HEK293 (cell line): ENCODE results near the gene COMMD6.

ENCODE experiments used
- CTCF ChIA-PET: fragments of 350-600 bp; formaldehyde crosslinking; extraction: SDS; loops from one replicate; lab custom pipeline; 2021; ENCODE audit warnings: antibody characterized with exemption; lab: Yijun Ruan, JAX
- POLR2A ChIA-PET: fragments of 300-600 bp; formaldehyde crosslinking; extraction: SDS; loops from one replicate; lab custom pipeline; 2020; ENCODE audit warnings: antibody characterized with exemption, inconsistent platforms; lab: Yijun Ruan, JAX
- H3K27ac ChIP-seq: fragments of 200-500 bp; sonication (Bioruptor generic); 2 replicates; pipeline ENCODE4 v1.5.1; 2014; ENCODE audit warnings: low read depth, low read length, control low read depth, inconsistent platforms; ENCODE audit errors: extremely low read depth
- H3K36me3 ChIP-seq, 2 experiments: fragments of 200-500 bp in 1 of 2; sonication (Bioruptor generic) in 1 of 2; 1 replicate in 1 of 2; 2 replicates in 1 of 2; pipeline ENCODE4 v1.5.1; 2014 to 2017; ENCODE audit warnings: inconsistent platforms in 2 of 2, low read length in 2 of 2; ENCODE audit not compliant: control insufficient read depth in 2 of 2, insufficient read depth in 1 of 2
- H3K4me1 ChIP-seq: fragments of 200-500 bp; sonication (Bioruptor generic); 2 replicates; pipeline ENCODE4 v1.5.1; 2014; ENCODE audit warnings: mild to moderate bottlenecking, low read length, inconsistent platforms; ENCODE audit not compliant: control insufficient read depth, insufficient read depth
- H3K4me3 ChIP-seq: 2 replicates; pipeline ENCODE4 v1.5.1; 2011; ENCODE audit warnings: low read depth, mild to moderate bottlenecking, control low read depth, low read length, moderate library complexity
- H3K9me3 ChIP-seq: fragments of 200-500 bp; sonication (Bioruptor generic); 2 replicates; pipeline ENCODE4 v1.5.1; 2014; ENCODE audit warnings: low read depth, low read length, inconsistent platforms; ENCODE audit not compliant: control insufficient read depth, insufficient read depth
- ATF2 ChIP-seq: fragments of 450-650 bp; formaldehyde crosslinking; IDR thresholded peaks from 2 replicates; pipeline ENCODE4 v1.5.1; 2016; ENCODE audit warnings: missing biosample characterization, missing genetic modification characterization, low read depth
- CTCF ChIP-seq: fragments of 450-650 bp; formaldehyde crosslinking; IDR thresholded peaks from 2 replicates; pipeline ENCODE4 v1.5.1; 2016; ENCODE audit warnings: missing biosample characterization, missing genetic modification characterization
- GLIS1 ChIP-seq: fragments of 450-650 bp; formaldehyde crosslinking; IDR thresholded peaks from 2 replicates; pipeline ENCODE4 v1.5.1; 2016; ENCODE audit warnings: missing biosample characterization, missing genetic modification characterization
- HOXA7 ChIP-seq: sonication (generic); formaldehyde crosslinking; IDR thresholded peaks from 2 replicates; pipeline ENCODE4 v1.8.1; 2022; ENCODE audit warnings: missing genetic modification reagents, borderline replicate concordance
- HOXD13 ChIP-seq: sonication (generic); formaldehyde crosslinking; IDR thresholded peaks from 2 replicates; pipeline ENCODE4 v1.8.0; 2022; ENCODE audit warnings: missing genetic modification reagents, borderline replicate concordance
- IKZF3 ChIP-seq: fragments of 450-650 bp; IDR thresholded peaks from 2 replicates; pipeline ENCODE4 v1.5.0; 2018; ENCODE audit warnings: missing biosample characterization, mild to moderate bottlenecking, missing genetic modification characterization, moderate library complexity
- KLF8 ChIP-seq: fragments of 450-650 bp; formaldehyde crosslinking; IDR thresholded peaks from 2 replicates; pipeline ENCODE4 v1.5.1; 2016; ENCODE audit warnings: missing biosample characterization, missing genetic modification characterization
- MZF1 ChIP-seq: fragments of 450-650 bp; formaldehyde crosslinking; IDR thresholded peaks from 2 replicates; pipeline ENCODE4 v1.5.1; 2017; ENCODE audit warnings: missing biosample characterization, missing genetic modification characterization, borderline replicate concordance
- PRDM2 ChIP-seq: fragments of 450-650 bp; formaldehyde crosslinking; IDR thresholded peaks from 2 replicates; pipeline ENCODE4 v1.5.1; 2016; ENCODE audit warnings: missing biosample characterization, missing genetic modification characterization, borderline replicate concordance
- SALL2 ChIP-seq: fragments of 450-650 bp; formaldehyde crosslinking; IDR thresholded peaks from 2 replicates; pipeline ENCODE4 v1.5.0; 2017; ENCODE audit warnings: missing biosample characterization, mild to moderate bottlenecking, missing genetic modification characterization, borderline replicate concordance
- ZBTB44 ChIP-seq: fragments of 450-650 bp; IDR thresholded peaks from 2 replicates; pipeline ENCODE4 v1.5.1; 2018; ENCODE audit warnings: missing biosample characterization, mild to moderate bottlenecking, missing genetic modification characterization
- ZBTB8A ChIP-seq: fragments of 450-650 bp; formaldehyde crosslinking; IDR thresholded peaks from 2 replicates; pipeline ENCODE4 v1.5.1; 2016; ENCODE audit warnings: missing biosample characterization, missing genetic modification characterization
- ZFP37 ChIP-seq: fragments of 450-650 bp; formaldehyde crosslinking; IDR thresholded peaks from 2 replicates; pipeline ENCODE4 v1.5.1; 2016; ENCODE audit warnings: missing biosample characterization, missing genetic modification characterization
- ZNF155 ChIP-seq: fragments of 450-650 bp; formaldehyde crosslinking; IDR thresholded peaks from 2 replicates; pipeline ENCODE4 v1.5.1; 2016; ENCODE audit warnings: missing biosample characterization, missing genetic modification characterization
- ZNF24 ChIP-seq: fragments of 450-650 bp; formaldehyde crosslinking; IDR thresholded peaks from 2 replicates; pipeline ENCODE4 v1.5.1; 2016; ENCODE audit warnings: missing biosample characterization, missing genetic modification characterization
- ZNF266 ChIP-seq: fragments of 450-650 bp; formaldehyde crosslinking; IDR thresholded peaks from 2 replicates; pipeline ENCODE4 v1.5.1; 2016; ENCODE audit warnings: missing biosample characterization, missing genetic modification characterization, low read depth
- ZNF302 ChIP-seq: fragments of 450-650 bp; formaldehyde crosslinking; IDR thresholded peaks from 2 replicates; pipeline ENCODE4 v1.5.1; 2016; ENCODE audit warnings: missing biosample characterization, missing genetic modification characterization, low read depth
- ZNF366 ChIP-seq: fragments of 450-650 bp; formaldehyde crosslinking; conservative IDR thresholded peaks from 2 replicates; pipeline ENCODE4 v1.5.1; 2016; ENCODE audit warnings: missing biosample characterization, missing genetic modification characterization
- ZNF398 ChIP-seq: fragments of 450-650 bp; formaldehyde crosslinking; IDR thresholded peaks from 2 replicates; pipeline ENCODE4 v1.5.1; 2017; ENCODE audit warnings: missing biosample characterization, missing genetic modification characterization
- ZNF561 ChIP-seq: fragments of 450-650 bp; IDR thresholded peaks from 2 replicates; pipeline ENCODE4 v1.5.1; 2018; ENCODE audit warnings: missing biosample characterization, missing genetic modification characterization, borderline replicate concordance
- ZNF580 ChIP-seq: fragments of 450-650 bp; formaldehyde crosslinking; IDR thresholded peaks from 2 replicates; pipeline ENCODE4 v1.5.1; 2016; ENCODE audit warnings: missing biosample characterization, missing genetic modification characterization
- ZNF645 ChIP-seq: fragments of 450-650 bp; formaldehyde crosslinking; IDR thresholded peaks from 2 replicates; pipeline ENCODE4; 2016; ENCODE audit warnings: missing biosample characterization, missing genetic modification characterization
- ZSCAN30 ChIP-seq: fragments of 450-650 bp; IDR thresholded peaks from 2 replicates; pipeline ENCODE4 v1.5.1; 2018; ENCODE audit warnings: missing biosample characterization, mild to moderate bottlenecking, missing genetic modification characterization, moderate library complexity

COMMD6 gene

GRCh38 chr13:75480671-75481175 is 56.9 kb downstream of the COMMD6 start:
- Histone ChIP-seq H3K27ac (peak overlapping the region; percentile 48; the same call in 1 of the 2 replicates), H3K4me1 (no peaks in the 10 kb centered on the region; the same call in 1 of the 2 replicates), H3K9me3 (no peaks in the 10 kb centered on the region), H3K36me3 (no peaks in the 10 kb centered on the region), H3K4me3 (peak overlapping the region; percentile 70)
- ChIA-PET CTCF (no interaction called here), POLR2A (no interaction called here)
- TF ChIP-seq ZNF645 (tag by site-specific recombination) = no peak
- TF ChIP-seq CTCF (tag by site-specific recombination) = no peak; the same call in 1 of the 2 replicates
- TF ChIP-seq PRDM2 = no peak
- TF ChIP-seq ZNF155 = no peak
- TF ChIP-seq MZF1 (tag by site-specific recombination) = no peak
- TF ChIP-seq ATF2 (tag by site-specific recombination) = no peak
- TF ChIP-seq KLF8 = peak; percentile 81; the same call in 1 of the 2 replicates
- peak; percentile 86 for TF ChIP-seq ZNF366 (tag by site-specific recombination)
- no peak for TF ChIP-seq ZBTB44 (tag by site-specific recombination)
- no peak for TF ChIP-seq HOXA7 (CRISPR knock-in tag)
- peak; percentile 74 for TF ChIP-seq ZNF398 (tag by site-specific recombination)
- TF ChIP-seq ZSCAN30 (tag by site-specific recombination) = peak; percentile 21; the same call in 1 of the 2 replicates
- TF ChIP-seq ZNF561 (tag by site-specific recombination) = no peak; the same call in 1 of the 2 replicates
- 0 out of 2 replicates have a peak, but pooled peaks have one; percentile 26 for TF ChIP-seq ZNF580
- no peak for TF ChIP-seq ZNF266 (tag by site-specific recombination)
- TF ChIP-seq ZNF24 (tag by site-specific recombination) = peak; percentile 81; the same call in 1 of the 2 replicates
- TF ChIP-seq ZFP37 (tag by site-specific recombination) = peak; percentile 95
- no peak for TF ChIP-seq ZBTB8A (tag by site-specific recombination)
- peak; percentile 45; the same call in 1 of the 2 replicates for TF ChIP-seq IKZF3 (tag by site-specific recombination)
- peak; percentile 39; the same call in 1 of the 2 replicates for TF ChIP-seq GLIS1 (tag by site-specific recombination)
- TF ChIP-seq SALL2 (tag by site-specific recombination) = no peak
- no peak for TF ChIP-seq HOXD13 (CRISPR knock-in tag)
- no peak for TF ChIP-seq ZNF302 (tag by site-specific recombination)
